ENCODE results near the gene S100Z.
"Not testable (repeated sequence)": the region's sequence is repeated elsewhere in the genome, so short reads cannot be mapped to it uniquely, and the experiment has no call there.

The S100Z gene

GRCh38 chr5:76849419-76850291, at the start of gene S100Z:
TSS of gene S100Z (plus strand) at chr5:76850014. CDS start at chr5:76875360, 25,346 bp downstream.
- no peak for DNase-seq (ENCODE audit: low read depth)

GRCh38 chr5:76800579-76800978, 49.2 kb upstream of the S100Z start:
- DNase-seq (ENCODE audit: low read depth), result no peak

- no peak for DNase-seq (ENCODE audit: low read depth)
These were observed 48.5 kb upstream of the S100Z start for GRCh38 chr5:76801159-76801802.

- no peak for DNase-seq (ENCODE audit: low read depth)
These were observed 48.0 kb upstream of the S100Z start for GRCh38 chr5:76801803-76802195.

- DNase-seq (ENCODE audit: low read depth), result no peak
These were observed 45.5 kb upstream of the S100Z start for GRCh38 chr5:76804266-76804665.

GRCh38 chr5:76805821-76806505, 43.9 kb upstream of the S100Z start:
- DNase-seq (ENCODE audit: low read depth), result no peak

GRCh38 chr5:76807296-76807695, 42.5 kb upstream of the S100Z start:
- DNase-seq (ENCODE audit: low read depth), result no peak

- no peak for DNase-seq (ENCODE audit: low read depth)
These were observed 41.6 kb upstream of the S100Z start for GRCh38 chr5:76808141-76808691.

- no peak for DNase-seq (ENCODE audit: low read depth)
These were observed 40.7 kb upstream of the S100Z start for GRCh38 chr5:76809141-76809540.

- DNase-seq (ENCODE audit: low read depth), result no peak
These were observed 39.6 kb upstream of the S100Z start for GRCh38 chr5:76810236-76810635.

GRCh38 chr5:76811214-76811613, 38.6 kb upstream of the S100Z start:
- DNase-seq (ENCODE audit: low read depth), result no peak

GRCh38 chr5:76812209-76812608, 37.6 kb upstream of the S100Z start:
- DNase-seq (ENCODE audit: low read depth), result not testable (repeated sequence)

GRCh38 chr5:76813982-76814562, 35.7 kb upstream of the S100Z start:
- no peak for DNase-seq (ENCODE audit: low read depth)

- no peak for DNase-seq (ENCODE audit: low read depth)
These were observed 33.5 kb upstream of the S100Z start for GRCh38 chr5:76816110-76816831.

- peak; percentile 36 for DNase-seq (ENCODE audit: low read depth)
These were observed 30.7 kb upstream of the S100Z start, which contains the start of gene F2RL1 for GRCh38 chr5:76818844-76819831. TSS of gene F2RL1 (plus strand) at chr5:76819030. CDS start at chr5:76819183, 153 bp downstream.

- no peak for DNase-seq (ENCODE audit: low read depth)
These were observed 29.8 kb upstream of the S100Z start for GRCh38 chr5:76819851-76820525.

- DNase-seq (ENCODE audit: low read depth), result no peak
These were observed 29.3 kb upstream of the S100Z start for GRCh38 chr5:76820526-76820890.

GRCh38 chr5:76821136-76821535, 28.7 kb upstream of the S100Z start:
- DNase-seq (ENCODE audit: low read depth), result no peak

- not testable (repeated sequence) for DNase-seq (ENCODE audit: low read depth)
These were observed 27.6 kb upstream of the S100Z start for GRCh38 chr5:76822105-76822731.

Measured in stimulated activated CD8-positive, alpha-beta memory T cell treated with anti-CD3 and anti-CD28 coated beads, Interleukin-12 subunit alpha, Interleukin-12 subunit beta, amount 100 ng/mL, for 1 hour (primary cell).